SK-N-SH treated with all-trans-retinoic acid at 6 μM for 48 hours (cell line): Measurements from ENCODE around the gene RPGRIP1.

Experiments used
- ARNTL ChIP-seq: fragments of 450-650 bp; formaldehyde crosslinking; IDR thresholded peaks from 2 replicates; pipeline ENCODE4 v1.5.0; 2020; ENCODE audit warnings: low read depth, mild to moderate bottlenecking, moderate library complexity, borderline replicate concordance
- CREB5 ChIP-seq: fragments of 250-450 bp; sonication (Bioruptor Pico); IDR thresholded peaks from 2 replicates; pipeline ENCODE4 v1.5.1; 2020; ENCODE audit warnings: low read depth, mild to moderate bottlenecking, moderate library complexity
- CSDC2 ChIP-seq: fragments of 250-450 bp; sonication (Bioruptor Pico); IDR thresholded peaks from 2 replicates; pipeline ENCODE4 v1.5.0; 2020; ENCODE audit warnings: mild to moderate bottlenecking, moderate library complexity
- CSRNP3 ChIP-seq: fragments of 250-450 bp; sonication (Bioruptor Pico); IDR thresholded peaks from 2 replicates; pipeline ENCODE4 v1.5.1; 2021; ENCODE audit warnings: mild to moderate bottlenecking, moderate library complexity
- ISL1 ChIP-seq: fragments of 250-450 bp; sonication (Bioruptor Pico); IDR thresholded peaks from 2 replicates; pipeline ENCODE4 v2.1.2; 2022; ENCODE audit warnings: mild to moderate bottlenecking, moderate library complexity
- OSR1 ChIP-seq: fragments of 250-450 bp; sonication (Bioruptor Pico); IDR thresholded peaks from 2 replicates; pipeline ENCODE4 v1.8.0; 2022; ENCODE audit warnings: moderate library complexity, mild to moderate bottlenecking, inconsistent platforms
- PATZ1 ChIP-seq: fragments of 250-450 bp; sonication (Bioruptor Pico); IDR thresholded peaks from 2 replicates; pipeline ENCODE4 v1.8.0; 2020; ENCODE audit warnings: mild to moderate bottlenecking, moderate library complexity, borderline replicate concordance
- POU6F1 ChIP-seq: fragments of 250-450 bp; sonication (Bioruptor Pico); IDR thresholded peaks from 2 replicates; pipeline ENCODE4 v1.8.0; 2021; ENCODE audit warnings: low read depth, mild to moderate bottlenecking, moderate library complexity, borderline replicate concordance
- TCF4 ChIP-seq: fragments of 250-450 bp; sonication (Bioruptor Pico); IDR thresholded peaks from 2 replicates; pipeline ENCODE4 v1.8.0; 2021; ENCODE audit warnings: mild to moderate bottlenecking, moderate library complexity, borderline replicate concordance
- ZNF565 ChIP-seq: fragments of 450-650 bp; formaldehyde crosslinking; conservative IDR thresholded peaks from 2 replicates; pipeline ENCODE4 v1.5.0; 2020; ENCODE audit warnings: low read depth, mild to moderate bottlenecking, moderate library complexity
- ZNF8 ChIP-seq: fragments of 450-650 bp; formaldehyde crosslinking; IDR thresholded peaks from 2 replicates; pipeline ENCODE4 v1.5.0; 2020; ENCODE audit warnings: mild to moderate bottlenecking, moderate library complexity

GRCh38 chr14:21269252-21270046, 10.4 kb upstream of the RPGRIP1 start, which contains the start of gene HNRNPC:
- TF ChIP-seq ZNF8 (CRISPR knock-in tag) = no peak
- no peak for TF ChIP-seq PATZ1 (CRISPR knock-in tag)
- no peak for TF ChIP-seq CREB5 (CRISPR knock-in tag)
- no peak for TF ChIP-seq ZNF565 (CRISPR knock-in tag)
- TF ChIP-seq POU6F1 (CRISPR knock-in tag) = no peak
- TF ChIP-seq OSR1 (CRISPR knock-in tag) = no peak
- TF ChIP-seq CSDC2 (CRISPR knock-in tag) = no peak
- TF ChIP-seq TCF4 (CRISPR knock-in tag) = no peak
- no peak for TF ChIP-seq ISL1 (CRISPR knock-in tag)
- no peak for TF ChIP-seq ARNTL (CRISPR knock-in tag)
- no peak for TF ChIP-seq CSRNP3 (CRISPR knock-in tag)
